H1 (cell line): Measurements from ENCODE around the gene ITGA3.

Experiments used
- ASH2L ChIP-seq: fragments of 200-600, 300-600 bp; sonication (generic); IDR thresholded peaks from one replicate; pipeline ENCODE4 v1.7.1; 2017; ENCODE audit warnings: low read length
- BACH1 ChIP-seq: IDR thresholded peaks from 2 replicates; pipeline ENCODE4 v1.6.1; 2012; ENCODE audit warnings: low read length, improper control_type of control experiment
- CTCF ChIP-seq, 3 experiments: IDR thresholded peaks; 1 replicate in 2 of 3; 2 replicates in 1 of 3; pipeline versions ENCODE4 v1.5.1 to v1.6.1; 2011; ENCODE audit warnings: low read length in 3 of 3, mild to moderate bottlenecking in 3 of 3, inconsistent platforms in 2 of 3, low read depth in 1 of 3, moderate library complexity in 1 of 3; ENCODE audit not compliant: insufficient read depth in 1 of 3; ENCODE audit errors: control extremely low read depth in 1 of 3
- EGR1 ChIP-seq: IDR thresholded peaks from 2 replicates; pipeline ENCODE4 v1.6.1; 2011; ENCODE audit warnings: low read depth, low read length, borderline replicate concordance
- EP300 ChIP-seq, 2 experiments: IDR thresholded peaks; 1 replicate in 1 of 2; 2 replicates in 1 of 2; pipeline ENCODE4 v1.6.1; 2011 to 2012; ENCODE audit warnings: low read depth in 2 of 2, low read length in 2 of 2, mild to moderate bottlenecking in 2 of 2, borderline replicate concordance in 1 of 2, inconsistent platforms in 1 of 2, moderate library complexity in 1 of 2
- JUN ChIP-seq: IDR thresholded peaks from 2 replicates; pipeline ENCODE4 v1.6.1; 2011; ENCODE audit warnings: low read depth, mild to moderate bottlenecking, improper control_type of control experiment, low read length
- JUND ChIP-seq: IDR thresholded peaks from 2 replicates; pipeline ENCODE4 v1.6.1; 2011; ENCODE audit warnings: mild to moderate bottlenecking, improper control_type of control experiment, low read length
- POLR2A ChIP-seq, 2 experiments: IDR thresholded peaks; 1 replicate in 1 of 2; 2 replicates in 1 of 2; pipeline ENCODE4 v1.6.1; 2011; ENCODE audit warnings: low read depth in 2 of 2, low read length in 2 of 2, mild to moderate bottlenecking in 2 of 2; ENCODE audit errors: control extremely low read depth in 1 of 2
- RAD21 ChIP-seq, 2 experiments: IDR thresholded peaks in 1 of 2; conservative IDR thresholded peaks in 1 of 2; 2 replicates each; pipeline ENCODE4 v1.6.1; 2011; ENCODE audit warnings: low read depth in 2 of 2, low read length in 2 of 2, improper control_type of control experiment in 1 of 2, inconsistent platforms in 1 of 2, mild to moderate bottlenecking in 1 of 2, moderate library complexity in 1 of 2
- RNF2 ChIP-seq: fragments of 200-900, 300-1000 bp; sonication (generic); IDR thresholded peaks from 2 replicates; pipeline ENCODE4 v1.7.1; 2016; ENCODE audit warnings: borderline replicate concordance, low read depth, mild to moderate bottlenecking, antibody characterized with exemption, low read length; ENCODE audit not compliant: poor library complexity, severe bottlenecking; ENCODE audit errors: missing control alignments
- YY1 ChIP-seq: IDR thresholded peaks from 2 replicates; pipeline ENCODE4 v1.6.1; 2011; ENCODE audit warnings: low read depth, mild to moderate bottlenecking, low read length
- ZNF274 ChIP-seq: IDR thresholded peaks from 2 replicates; pipeline ENCODE4 v1.7.0; 2012; ENCODE audit warnings: low read length, borderline replicate concordance; ENCODE audit errors: extremely low read depth

GRCh38 chr17:50029185-50029584 is 26.7 kb upstream of the ITGA3 start:
- TF ChIP-seq ASH2L = no peak
- TF ChIP-seq POLR2A (IDR thresholded peaks at IDR 0.05; ENCODE audit: control extremely low read depth in 1 of 2, low read depth in 2 of 2, low read length in 2 of 2) = no peak
- no peak for TF ChIP-seq EP300 (IDR thresholded peaks at IDR 0.05; ENCODE audit: borderline replicate concordance in 1 of 2, low read depth in 2 of 2, low read length in 2 of 2)
- no peak for TF ChIP-seq CTCF (IDR thresholded peaks at IDR 0.05; ENCODE audit: control extremely low read depth in 1 of 3, insufficient read depth in 1 of 3, low read depth in 1 of 3, low read length in 3 of 3)
- no peak for TF ChIP-seq RAD21 (IDR thresholded peaks at IDR 0.05 in 1 of 2, conservative IDR thresholded peaks at IDR 0.05 in 1 of 2; ENCODE audit: low read depth in 2 of 2, low read length in 2 of 2)
- TF ChIP-seq RNF2 = no peak
- no peak for TF ChIP-seq JUND
- no peak for TF ChIP-seq ZNF274
- no peak for TF ChIP-seq JUN
- no peak for TF ChIP-seq BACH1
- no peak for TF ChIP-seq EGR1
- no peak for TF ChIP-seq YY1
